Gastrocnemius medialis (tissue), 4 donors: ENCODE data around the gene CCDC47.

Source experiments
- POLR2A ChIP-seq, 2 donors: fragments of 450-650 bp; IDR thresholded peaks; one replicate each; pipeline ENCODE4 v1.6.1; 2017; ENCODE audit warnings: antibody characterized with exemption in 2 of 2, mild to moderate bottlenecking in 2 of 2, moderate library complexity in 2 of 2
- TF ChIP-seq, protein P1 (sequence below), 5 experiments: fragments of 450-650 bp in 3 of 5; fragments of 200-600 bp in 2 of 5; sonication (generic) in 2 of 5; IDR thresholded peaks in 4 of 5; conservative IDR thresholded peaks in 1 of 5; 1 replicate in 4 of 5; 2 replicates in 1 of 5; pipeline ENCODE4 v1.5.1; 2016 to 2019; ENCODE audit warnings: antibody characterized with exemption in 5 of 5, mild to moderate bottlenecking in 3 of 5, moderate library complexity in 3 of 5

- TF ChIP-seq, protein P1, sequence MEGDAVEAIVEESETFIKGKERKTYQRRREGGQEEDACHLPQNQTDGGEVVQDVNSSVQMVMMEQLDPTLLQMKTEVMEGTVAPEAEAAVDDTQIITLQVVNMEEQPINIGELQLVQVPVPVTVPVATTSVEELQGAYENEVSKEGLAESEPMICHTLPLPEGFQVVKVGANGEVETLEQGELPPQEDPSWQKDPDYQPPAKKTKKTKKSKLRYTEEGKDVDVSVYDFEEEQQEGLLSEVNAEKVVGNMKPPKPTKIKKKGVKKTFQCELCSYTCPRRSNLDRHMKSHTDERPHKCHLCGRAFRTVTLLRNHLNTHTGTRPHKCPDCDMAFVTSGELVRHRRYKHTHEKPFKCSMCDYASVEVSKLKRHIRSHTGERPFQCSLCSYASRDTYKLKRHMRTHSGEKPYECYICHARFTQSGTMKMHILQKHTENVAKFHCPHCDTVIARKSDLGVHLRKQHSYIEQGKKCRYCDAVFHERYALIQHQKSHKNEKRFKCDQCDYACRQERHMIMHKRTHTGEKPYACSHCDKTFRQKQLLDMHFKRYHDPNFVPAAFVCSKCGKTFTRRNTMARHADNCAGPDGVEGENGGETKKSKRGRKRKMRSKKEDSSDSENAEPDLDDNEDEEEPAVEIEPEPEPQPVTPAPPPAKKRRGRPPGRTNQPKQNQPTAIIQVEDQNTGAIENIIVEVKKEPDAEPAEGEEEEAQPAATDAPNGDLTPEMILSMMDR (IDR thresholded peaks at IDR 0.05 in 4 of 5, conservative IDR thresholded peaks at IDR 0.05 in 1 of 5), result no peak
- TF ChIP-seq POLR2A (IDR thresholded peaks at IDR 0.05), result no peak
Observed at GRCh38 chr17:63816669-63817068, 43.3 kb upstream of the CCDC47 start.
